ENCODE data around the gene MAP3K15. TPM values are rescaled to one million over a fixed set of nuclear protein-coding genes. Genes with fewer than 3 reads are reported as not detected.

Gene MAP3K15
- total RNA-seq, 1 experiment from 2014 or later: 1.3 TPM

DNA sequence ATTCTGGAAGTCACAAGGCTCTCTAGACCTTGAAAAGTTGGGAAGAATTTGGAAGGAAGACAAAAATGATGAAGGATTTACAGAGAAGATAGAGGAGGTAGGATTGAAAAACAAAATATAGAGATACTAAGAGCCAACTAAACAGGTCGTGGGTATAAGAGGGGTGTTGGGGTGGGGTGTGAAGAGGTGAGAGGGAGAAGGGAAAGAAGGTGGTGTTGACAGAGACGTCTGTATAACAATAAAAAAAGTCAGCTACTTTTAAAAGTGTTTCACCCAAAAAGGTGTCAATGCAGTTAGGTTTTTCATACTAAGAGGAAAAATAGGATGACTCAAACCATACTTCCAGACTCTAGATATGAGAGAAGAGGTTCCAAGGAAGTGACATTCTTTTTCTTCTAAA lies 33.0 kb upstream of the MAP3K15 start:
- intact Hi-C loops (cut with micrococcal nuclease): no loop called here
- H3K4me2 ChIP-seq (ENCODE audit: low read length): no peak overlapping the region
- no peaks in the 10 kb centered on the region for H3K4me1 ChIP-seq (ENCODE audit: control insufficient read depth in 1 of 2, insufficient read depth in 2 of 2, low read length in 2 of 2)
- no peaks in the 10 kb centered on the region; a peak in 1 of 4 replicates for H3K36me3 ChIP-seq (ENCODE audit: control insufficient read depth in 1 of 2, insufficient read depth in 2 of 2, low read length in 2 of 2)
- no peak overlapping the region for H2AFZ ChIP-seq (ENCODE audit: low read depth, low read length, poor library complexity, severe bottlenecking)
- BruUV-seq (replicated peaks): no TSS peak
- H3K79me2 ChIP-seq (ENCODE audit: insufficient read depth, low read length): no peaks in the 10 kb centered on the region
- no peak overlapping the region for H3K4me3 ChIP-seq (replicated peaks in 1 of 2; ENCODE audit: low read depth in 1 of 2, low read length in 2 of 2)
- H3K27me3 ChIP-seq (ENCODE audit: insufficient read depth, low read length): no peaks in the 10 kb centered on the region
- no peak for TF ChIP-seq POLR2A (IDR thresholded peaks at IDR 0.05; ENCODE audit: borderline replicate concordance, extremely low read depth, insufficient read depth, insufficient read length)
- H4K20me1 ChIP-seq (ENCODE audit: insufficient read depth): no peaks in the 10 kb centered on the region
- no peaks in the 10 kb centered on the region for H3K9me2 ChIP-seq (ENCODE audit: insufficient read depth)
- H3K9ac ChIP-seq (ENCODE audit: low read length): no peak overlapping the region
- ChIA-PET POLR2A (no interaction called here), CTCF (no interaction called here), RAD21 (ENCODE audit: low non-redundant PET in 1 of 2, low total read pairs in 2 of 2, uncharacterized antibody in 2 of 2, unreplicated experiment in 2 of 2) (no interaction called here)
- no peak for ATAC-seq
- DNase-seq (ENCODE audit: low read depth, low spot score): no peak
- no peak overlapping the region for H3K27ac ChIP-seq (ENCODE audit: low read depth, low read length)
- no peaks in the 10 kb centered on the region for H3K9me3 ChIP-seq (ENCODE audit: control insufficient read depth in 1 of 2, insufficient read depth in 1 of 2, low read depth in 1 of 2, low read length in 2 of 2)

DNA sequence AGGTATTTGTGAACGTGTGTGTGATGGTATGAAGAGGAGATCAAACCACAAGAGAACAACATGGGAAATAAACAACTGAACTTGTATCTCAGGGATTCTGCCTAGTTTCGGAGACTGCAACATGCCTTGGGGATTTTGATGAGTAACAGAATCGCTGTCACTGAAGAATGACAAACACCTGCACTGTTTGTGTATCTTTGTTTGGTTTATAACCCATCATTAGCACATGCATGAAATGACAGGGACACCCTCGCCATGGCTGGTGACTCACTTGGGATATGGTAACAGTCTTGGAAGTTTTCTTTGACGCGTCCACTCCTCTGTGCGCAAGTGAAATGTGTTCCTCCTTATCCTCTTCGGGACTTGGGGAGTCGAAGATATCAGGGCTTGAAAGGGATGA lies 30.3 kb upstream of the MAP3K15 start:
- ChIA-PET CTCF (interaction anchor here (0.8 to 1.1 kb wide), 2 partner anchors 10 to 14 kb away, joined by 3 to 4 read pairs; no protein-coding TSS in a partner anchor), RAD21 (ENCODE audit: low non-redundant PET in 1 of 2, low total read pairs in 2 of 2, uncharacterized antibody in 2 of 2, unreplicated experiment in 2 of 2) (no interaction called here), POLR2A (no interaction called here)
- H3K4me1 ChIP-seq (ENCODE audit: control insufficient read depth in 1 of 2, insufficient read depth in 2 of 2, low read length in 2 of 2): no peaks in the 10 kb centered on the region
- no peaks in the 10 kb centered on the region for H3K27me3 ChIP-seq (ENCODE audit: insufficient read depth, low read length)
- DNase-seq (ENCODE audit: low read depth, low spot score) (no peak), ATAC-seq (no peak)
- no peaks in the 10 kb centered on the region for H4K20me1 ChIP-seq (ENCODE audit: insufficient read depth)
- H3K9ac ChIP-seq (ENCODE audit: low read length): no peak overlapping the region
- no peak overlapping the region for H2AFZ ChIP-seq (ENCODE audit: low read depth, low read length, poor library complexity, severe bottlenecking)
- H3K79me2 ChIP-seq (ENCODE audit: insufficient read depth, low read length): no peaks in the 10 kb centered on the region
- no peak overlapping the region for H3K4me3 ChIP-seq (replicated peaks in 1 of 2; ENCODE audit: low read depth in 1 of 2, low read length in 2 of 2)
- no peak overlapping the region for H3K4me2 ChIP-seq (ENCODE audit: low read length)
- H3K9me2 ChIP-seq (ENCODE audit: insufficient read depth): no peaks in the 10 kb centered on the region
- H3K36me3 ChIP-seq (ENCODE audit: control insufficient read depth in 1 of 2, insufficient read depth in 2 of 2, low read length in 2 of 2): no peaks in the 10 kb centered on the region; a peak in 1 of 4 replicates
- no peaks in the 10 kb centered on the region for H3K9me3 ChIP-seq (ENCODE audit: control insufficient read depth in 1 of 2, insufficient read depth in 1 of 2, low read depth in 1 of 2, low read length in 2 of 2)
- no peak overlapping the region for H3K27ac ChIP-seq (ENCODE audit: low read depth, low read length)
- intact Hi-C loops (cut with micrococcal nuclease): no loop called here
- no TSS peak for BruUV-seq (replicated peaks)
- TF ChIP-seq, protein P1, sequence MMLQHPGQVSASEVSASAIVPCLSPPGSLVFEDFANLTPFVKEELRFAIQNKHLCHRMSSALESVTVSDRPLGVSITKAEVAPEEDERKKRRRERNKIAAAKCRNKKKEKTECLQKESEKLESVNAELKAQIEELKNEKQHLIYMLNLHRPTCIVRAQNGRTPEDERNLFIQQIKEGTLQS (IDR thresholded peaks at IDR 0.05): no peak
- TF ChIP-seq ZNF274 (IDR thresholded peaks at IDR 0.05; ENCODE audit: low read depth, low read length): no peak
- no peak for TF ChIP-seq SIN3A (IDR thresholded peaks at IDR 0.05; ENCODE audit: low read depth)
- TF ChIP-seq, protein P2, sequence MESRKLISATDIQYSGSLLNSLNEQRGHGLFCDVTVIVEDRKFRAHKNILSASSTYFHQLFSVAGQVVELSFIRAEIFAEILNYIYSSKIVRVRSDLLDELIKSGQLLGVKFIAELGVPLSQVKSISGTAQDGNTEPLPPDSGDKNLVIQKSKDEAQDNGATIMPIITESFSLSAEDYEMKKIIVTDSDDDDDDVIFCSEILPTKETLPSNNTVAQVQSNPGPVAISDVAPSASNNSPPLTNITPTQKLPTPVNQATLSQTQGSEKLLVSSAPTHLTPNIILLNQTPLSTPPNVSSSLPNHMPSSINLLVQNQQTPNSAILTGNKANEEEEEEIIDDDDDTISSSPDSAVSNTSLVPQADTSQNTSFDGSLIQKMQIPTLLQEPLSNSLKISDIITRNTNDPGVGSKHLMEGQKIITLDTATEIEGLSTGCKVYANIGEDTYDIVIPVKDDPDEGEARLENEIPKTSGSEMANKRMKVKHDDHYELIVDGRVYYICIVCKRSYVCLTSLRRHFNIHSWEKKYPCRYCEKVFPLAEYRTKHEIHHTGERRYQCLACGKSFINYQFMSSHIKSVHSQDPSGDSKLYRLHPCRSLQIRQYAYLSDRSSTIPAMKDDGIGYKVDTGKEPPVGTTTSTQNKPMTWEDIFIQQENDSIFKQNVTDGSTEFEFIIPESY (IDR thresholded peaks at IDR 0.05; ENCODE audit: extremely low read depth, insufficient replicate concordance, low read length): no peak
- TF ChIP-seq SRF (IDR thresholded peaks at IDR 0.05; ENCODE audit: low read depth): no peak
- TF ChIP-seq RAD21 (IDR thresholded peaks at IDR 0.05; ENCODE audit: low read depth): no peak
- TF ChIP-seq, protein P3, sequence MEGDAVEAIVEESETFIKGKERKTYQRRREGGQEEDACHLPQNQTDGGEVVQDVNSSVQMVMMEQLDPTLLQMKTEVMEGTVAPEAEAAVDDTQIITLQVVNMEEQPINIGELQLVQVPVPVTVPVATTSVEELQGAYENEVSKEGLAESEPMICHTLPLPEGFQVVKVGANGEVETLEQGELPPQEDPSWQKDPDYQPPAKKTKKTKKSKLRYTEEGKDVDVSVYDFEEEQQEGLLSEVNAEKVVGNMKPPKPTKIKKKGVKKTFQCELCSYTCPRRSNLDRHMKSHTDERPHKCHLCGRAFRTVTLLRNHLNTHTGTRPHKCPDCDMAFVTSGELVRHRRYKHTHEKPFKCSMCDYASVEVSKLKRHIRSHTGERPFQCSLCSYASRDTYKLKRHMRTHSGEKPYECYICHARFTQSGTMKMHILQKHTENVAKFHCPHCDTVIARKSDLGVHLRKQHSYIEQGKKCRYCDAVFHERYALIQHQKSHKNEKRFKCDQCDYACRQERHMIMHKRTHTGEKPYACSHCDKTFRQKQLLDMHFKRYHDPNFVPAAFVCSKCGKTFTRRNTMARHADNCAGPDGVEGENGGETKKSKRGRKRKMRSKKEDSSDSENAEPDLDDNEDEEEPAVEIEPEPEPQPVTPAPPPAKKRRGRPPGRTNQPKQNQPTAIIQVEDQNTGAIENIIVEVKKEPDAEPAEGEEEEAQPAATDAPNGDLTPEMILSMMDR (IDR thresholded peaks at IDR 0.05 in 2 of 3, conservative IDR thresholded peaks at IDR 0.05 in 1 of 3; ENCODE audit: borderline replicate concordance in 1 of 3, insufficient read depth in 1 of 3, low read depth in 2 of 3, low read length in 2 of 3): no peak
- TF ChIP-seq ZFX (IDR thresholded peaks at IDR 0.05): no peak
- TF ChIP-seq, protein P4, sequence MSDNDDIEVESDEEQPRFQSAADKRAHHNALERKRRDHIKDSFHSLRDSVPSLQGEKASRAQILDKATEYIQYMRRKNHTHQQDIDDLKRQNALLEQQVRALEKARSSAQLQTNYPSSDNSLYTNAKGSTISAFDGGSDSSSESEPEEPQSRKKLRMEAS (IDR thresholded peaks at IDR 0.05): no peak
- TF ChIP-seq, protein P5, sequence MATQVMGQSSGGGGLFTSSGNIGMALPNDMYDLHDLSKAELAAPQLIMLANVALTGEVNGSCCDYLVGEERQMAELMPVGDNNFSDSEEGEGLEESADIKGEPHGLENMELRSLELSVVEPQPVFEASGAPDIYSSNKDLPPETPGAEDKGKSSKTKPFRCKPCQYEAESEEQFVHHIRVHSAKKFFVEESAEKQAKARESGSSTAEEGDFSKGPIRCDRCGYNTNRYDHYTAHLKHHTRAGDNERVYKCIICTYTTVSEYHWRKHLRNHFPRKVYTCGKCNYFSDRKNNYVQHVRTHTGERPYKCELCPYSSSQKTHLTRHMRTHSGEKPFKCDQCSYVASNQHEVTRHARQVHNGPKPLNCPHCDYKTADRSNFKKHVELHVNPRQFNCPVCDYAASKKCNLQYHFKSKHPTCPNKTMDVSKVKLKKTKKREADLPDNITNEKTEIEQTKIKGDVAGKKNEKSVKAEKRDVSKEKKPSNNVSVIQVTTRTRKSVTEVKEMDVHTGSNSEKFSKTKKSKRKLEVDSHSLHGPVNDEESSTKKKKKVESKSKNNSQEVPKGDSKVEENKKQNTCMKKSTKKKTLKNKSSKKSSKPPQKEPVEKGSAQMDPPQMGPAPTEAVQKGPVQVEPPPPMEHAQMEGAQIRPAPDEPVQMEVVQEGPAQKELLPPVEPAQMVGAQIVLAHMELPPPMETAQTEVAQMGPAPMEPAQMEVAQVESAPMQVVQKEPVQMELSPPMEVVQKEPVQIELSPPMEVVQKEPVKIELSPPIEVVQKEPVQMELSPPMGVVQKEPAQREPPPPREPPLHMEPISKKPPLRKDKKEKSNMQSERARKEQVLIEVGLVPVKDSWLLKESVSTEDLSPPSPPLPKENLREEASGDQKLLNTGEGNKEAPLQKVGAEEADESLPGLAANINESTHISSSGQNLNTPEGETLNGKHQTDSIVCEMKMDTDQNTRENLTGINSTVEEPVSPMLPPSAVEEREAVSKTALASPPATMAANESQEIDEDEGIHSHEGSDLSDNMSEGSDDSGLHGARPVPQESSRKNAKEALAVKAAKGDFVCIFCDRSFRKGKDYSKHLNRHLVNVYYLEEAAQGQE (IDR thresholded peaks at IDR 0.05; ENCODE audit: low read depth): no peak
- no peak for TF ChIP-seq CBX3 (IDR thresholded peaks at IDR 0.05; ENCODE audit: low read depth)
- TF ChIP-seq CEBPB (IDR thresholded peaks at IDR 0.05; ENCODE audit: low read depth): no peak
- no peak for TF ChIP-seq JUND (IDR thresholded peaks at IDR 0.05)

All from HCT116 (cell line).